ENCODE results near the gene WDR7.

Gene WDR7

GRCh38 chr18:57063601-57064103 is 412.5 kb downstream of the WDR7 start:
- TF ChIP-seq CTCF (IDR thresholded peaks at IDR 0.05; ENCODE audit: poor library complexity, severe bottlenecking), result no peak
- Histone ChIP-seq H3K27me3 (ENCODE audit: insufficient read depth, poor library complexity, severe bottlenecking) (peaks cover 2% of the 10 kb centered on the region), H3K4me3 (ENCODE audit: severe bottlenecking) (no peak overlapping the region), H3K9me3 (ENCODE audit: severe bottlenecking) (no peaks in the 10 kb centered on the region), H3K36me3 (ENCODE audit: low read depth) (no peaks in the 10 kb centered on the region), H3K27ac (ENCODE audit: poor library complexity, severe bottlenecking) (no peak overlapping the region), H3K4me1 (ENCODE audit: insufficient read depth, poor library complexity, severe bottlenecking) (no peaks in the 10 kb centered on the region)
- DNase-seq (ENCODE audit: low spot score) (no peak), ATAC-seq (ENCODE audit: low read depth) (no peak)

DNA sequence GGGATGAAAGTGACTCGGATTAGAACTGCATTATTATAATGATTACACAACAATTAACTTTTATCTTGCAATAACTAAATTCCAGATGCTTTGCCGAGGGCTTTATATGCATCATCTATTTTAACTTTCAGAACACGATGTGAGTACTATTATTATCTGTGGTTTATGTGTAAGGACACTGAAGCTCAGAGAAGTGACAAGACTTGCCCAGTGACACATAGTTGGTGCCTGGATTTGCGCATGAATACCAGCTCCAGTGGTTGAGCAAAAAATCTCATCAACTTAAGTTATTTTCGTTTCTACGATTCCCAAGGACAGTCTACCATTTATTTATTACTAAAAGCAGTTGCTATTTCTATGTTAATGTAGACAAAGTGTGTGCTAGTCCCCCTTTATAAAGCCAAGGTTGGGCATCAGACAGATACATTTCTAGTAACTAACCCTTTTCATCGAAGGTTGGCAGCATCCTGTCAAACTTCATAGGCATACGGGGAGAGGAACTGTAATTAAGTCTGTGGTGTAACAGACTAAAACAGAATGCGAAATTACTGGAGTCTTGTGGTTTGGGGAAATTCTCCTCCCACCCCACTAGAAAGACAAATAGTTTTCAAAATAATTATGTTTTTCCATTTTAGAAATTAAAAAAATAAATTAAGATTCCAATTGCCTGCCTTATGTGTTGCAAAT is 422.5 kb downstream of the WDR7 start:
- Histone ChIP-seq H3K27ac (ENCODE audit: poor library complexity, severe bottlenecking) (no peak overlapping the region), H3K27me3 (ENCODE audit: insufficient read depth, poor library complexity, severe bottlenecking) (no peaks in the 10 kb centered on the region), H3K9me3 (ENCODE audit: severe bottlenecking) (no peaks in the 10 kb centered on the region), H3K4me1 (ENCODE audit: insufficient read depth, poor library complexity, severe bottlenecking) (no peaks in the 10 kb centered on the region), H3K36me3 (ENCODE audit: low read depth) (no peaks in the 10 kb centered on the region), H3K4me3 (ENCODE audit: severe bottlenecking) (no peak overlapping the region)
- ATAC-seq (ENCODE audit: low read depth) (no peak), DNase-seq (ENCODE audit: low spot score) (no peak)
- no peak for TF ChIP-seq CTCF (IDR thresholded peaks at IDR 0.05; ENCODE audit: poor library complexity, severe bottlenecking)

- Histone ChIP-seq H3K27me3 (ENCODE audit: insufficient read depth, poor library complexity, severe bottlenecking) (no peaks in the 10 kb centered on the region), H3K4me1 (ENCODE audit: insufficient read depth, poor library complexity, severe bottlenecking) (no peaks in the 10 kb centered on the region), H3K9me3 (ENCODE audit: severe bottlenecking) (no peaks in the 10 kb centered on the region), H3K27ac (ENCODE audit: poor library complexity, severe bottlenecking) (no peak overlapping the region), H3K4me3 (ENCODE audit: severe bottlenecking) (no peak overlapping the region), H3K36me3 (ENCODE audit: low read depth) (no peaks in the 10 kb centered on the region)
- TF ChIP-seq CTCF (IDR thresholded peaks at IDR 0.05; ENCODE audit: poor library complexity, severe bottlenecking), result no peak
- ATAC-seq (ENCODE audit: low read depth) (no peak), DNase-seq (ENCODE audit: low spot score) (no peak)
Measured at GRCh38 chr18:57075716-57076400, 424.7 kb downstream of the WDR7 start.

DNA sequence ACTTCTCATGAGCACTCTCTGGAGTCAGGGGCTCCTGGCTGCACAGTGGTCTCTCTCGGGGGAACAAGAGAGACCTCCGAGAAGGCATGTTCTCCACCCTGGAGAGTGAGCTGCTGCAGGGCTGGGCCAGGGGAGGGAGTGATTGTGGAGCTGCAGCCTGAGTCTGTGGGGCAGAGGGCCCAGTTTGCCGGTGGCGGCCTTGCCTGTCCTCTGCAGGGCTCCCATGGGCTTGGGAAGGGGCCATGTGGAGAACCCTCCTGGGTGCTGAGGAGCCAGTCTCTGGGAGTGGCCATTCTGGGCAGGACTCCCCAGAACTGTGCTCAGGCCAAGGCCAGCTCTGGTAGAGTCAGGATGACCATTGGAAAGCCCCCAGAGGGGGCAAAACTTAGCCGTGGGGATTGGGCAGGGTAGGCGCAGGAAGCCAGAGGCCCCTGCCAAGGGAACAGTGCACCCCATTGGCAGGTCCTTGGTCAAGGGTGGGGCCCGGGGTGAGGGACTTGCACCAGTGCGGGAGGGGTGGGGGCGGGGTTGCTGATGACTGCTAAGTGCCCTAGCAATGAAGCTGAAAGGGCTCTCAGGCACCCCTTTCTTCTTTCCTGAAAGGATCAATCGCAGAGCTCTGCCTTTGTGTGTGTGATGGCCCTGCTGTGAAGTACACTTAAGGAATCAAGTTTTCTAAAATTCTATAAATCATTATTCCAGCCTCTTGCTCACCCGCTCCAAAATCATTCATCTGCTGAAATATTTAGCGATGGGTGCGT is 426.0 kb downstream of the WDR7 start:
- H3K4me3 ChIP-seq (ENCODE audit: severe bottlenecking), result no peak overlapping the region
- H3K27ac ChIP-seq (ENCODE audit: poor library complexity, severe bottlenecking), result no peak overlapping the region
- H3K9me3 ChIP-seq (ENCODE audit: severe bottlenecking), result no peaks in the 10 kb centered on the region
- no peak for TF ChIP-seq CTCF (IDR thresholded peaks at IDR 0.05; ENCODE audit: poor library complexity, severe bottlenecking)
- no peaks in the 10 kb centered on the region for H3K36me3 ChIP-seq (ENCODE audit: low read depth)
- ATAC-seq (ENCODE audit: low read depth) (no peak), DNase-seq (ENCODE audit: low spot score) (no peak)
- H3K4me1 ChIP-seq (ENCODE audit: insufficient read depth, poor library complexity, severe bottlenecking), result no peaks in the 10 kb centered on the region
- H3K27me3 ChIP-seq (ENCODE audit: insufficient read depth, poor library complexity, severe bottlenecking), result no peaks in the 10 kb centered on the region
